ENCODE measurements around the gene NRG3.

Gene NRG3

GRCh38 chr10:82762641-82763040, 887.6 kb downstream of the NRG3 start:
- in situ Hi-C loops (cut with HindIII; ENCODE audit: low sequenced_read_pairs): no loop called here

GRCh38 chr10:82768040-82768439, 893.0 kb downstream of the NRG3 start:
- in situ Hi-C loops (cut with HindIII; ENCODE audit: low sequenced_read_pairs): no loop called here

- in situ Hi-C loops (cut with HindIII; ENCODE audit: low sequenced_read_pairs): no loop called here
Observed at GRCh38 chr10:82778908-82779307, 903.9 kb downstream of the NRG3 start.

- in situ Hi-C loops (cut with HindIII; ENCODE audit: low sequenced_read_pairs): no loop called here
Observed at GRCh38 chr10:82796510-82796909, 921.5 kb downstream of the NRG3 start.

- in situ Hi-C loops (cut with HindIII; ENCODE audit: low sequenced_read_pairs): no loop called here
Observed at GRCh38 chr10:82801289-82801688, 926.3 kb downstream of the NRG3 start.

GRCh38 chr10:82811621-82812020, 936.6 kb downstream of the NRG3 start:
- in situ Hi-C loops (cut with HindIII; ENCODE audit: low sequenced_read_pairs): no loop called here

- in situ Hi-C loops (cut with HindIII; ENCODE audit: low sequenced_read_pairs): no loop called here
Observed at GRCh38 chr10:82813856-82814255, 938.9 kb downstream of the NRG3 start.

- in situ Hi-C loops (cut with HindIII; ENCODE audit: low sequenced_read_pairs): no loop called here
Observed at GRCh38 chr10:82814635-82815034, 939.6 kb downstream of the NRG3 start.

- in situ Hi-C loops (cut with HindIII; ENCODE audit: low sequenced_read_pairs): no loop called here
Observed at GRCh38 chr10:82815680-82816079, 940.7 kb downstream of the NRG3 start.

- in situ Hi-C loops (cut with HindIII; ENCODE audit: low sequenced_read_pairs): no loop called here
Observed at GRCh38 chr10:82817676-82818422, 942.9 kb downstream of the NRG3 start.

GRCh38 chr10:82821043-82821442, 946.0 kb downstream of the NRG3 start:
- in situ Hi-C loops (cut with HindIII; ENCODE audit: low sequenced_read_pairs): no loop called here

- in situ Hi-C loops (cut with HindIII; ENCODE audit: low sequenced_read_pairs): no loop called here
Observed at GRCh38 chr10:82826132-82826531, 951.1 kb downstream of the NRG3 start.

GRCh38 chr10:82827901-82828300, 952.9 kb downstream of the NRG3 start:
- in situ Hi-C loops (cut with HindIII; ENCODE audit: low sequenced_read_pairs): no loop called here

- in situ Hi-C loops (cut with HindIII; ENCODE audit: low sequenced_read_pairs): no loop called here
Observed at GRCh38 chr10:82847242-82847641, 972.2 kb downstream of the NRG3 start.

- in situ Hi-C loops (cut with HindIII; ENCODE audit: low sequenced_read_pairs): no loop called here
Observed at GRCh38 chr10:82850191-82850590, 975.2 kb downstream of the NRG3 start.

- in situ Hi-C loops (cut with HindIII; ENCODE audit: low sequenced_read_pairs): no loop called here
Observed at GRCh38 chr10:82856957-82857613, 982.1 kb downstream of the NRG3 start.

GRCh38 chr10:82861889-82862288, 986.9 kb downstream of the NRG3 start:
- in situ Hi-C loops (cut with HindIII; ENCODE audit: low sequenced_read_pairs): no loop called here

- in situ Hi-C loops (cut with HindIII; ENCODE audit: low sequenced_read_pairs): no loop called here
Observed at GRCh38 chr10:82865366-82865765, 990.4 kb downstream of the NRG3 start.

GRCh38 chr10:82866424-82867020, 991.5 kb downstream of the NRG3 start:
- in situ Hi-C loops (cut with HindIII; ENCODE audit: low sequenced_read_pairs): no loop called here

GRCh38 chr10:82867056-82867455, 992.1 kb downstream of the NRG3 start:
- in situ Hi-C loops (cut with HindIII; ENCODE audit: low sequenced_read_pairs): no loop called here

GRCh38 chr10:82874671-82875070, 999.7 kb downstream of the NRG3 start:
- in situ Hi-C loops (cut with HindIII; ENCODE audit: low sequenced_read_pairs): no loop called here

GRCh38 chr10:82880776-82881290, 1005.8 kb downstream of the NRG3 start:
- in situ Hi-C loops (cut with HindIII; ENCODE audit: low sequenced_read_pairs): no loop called here
